ENCODE data around the gene STPG1. TPM values are rescaled to one million over a fixed set of nuclear protein-coding genes. Genes with fewer than 3 reads are reported as not detected.
"Not testable (repeated sequence)": the region's sequence is repeated elsewhere in the genome, so short reads cannot be mapped to it uniquely, and the experiment has no call there.

Gene STPG1, protein sequence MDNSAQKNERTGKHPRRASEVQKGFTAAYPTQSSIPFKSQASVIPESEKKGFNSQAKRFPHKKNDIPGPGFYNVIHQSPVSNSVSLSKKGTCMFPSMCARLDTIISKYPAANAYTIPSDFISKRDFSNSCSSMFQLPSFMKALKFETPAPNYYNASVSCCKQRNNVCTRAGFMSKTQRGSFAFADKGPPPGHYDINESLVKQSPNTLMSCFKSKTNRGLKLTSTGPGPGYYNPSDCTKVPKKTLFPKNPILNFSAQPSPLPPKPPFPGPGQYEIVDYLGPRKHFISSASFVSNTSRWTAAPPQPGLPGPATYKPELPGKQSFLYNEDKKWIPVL
- total RNA-seq, result 1.9 TPM

DNA sequence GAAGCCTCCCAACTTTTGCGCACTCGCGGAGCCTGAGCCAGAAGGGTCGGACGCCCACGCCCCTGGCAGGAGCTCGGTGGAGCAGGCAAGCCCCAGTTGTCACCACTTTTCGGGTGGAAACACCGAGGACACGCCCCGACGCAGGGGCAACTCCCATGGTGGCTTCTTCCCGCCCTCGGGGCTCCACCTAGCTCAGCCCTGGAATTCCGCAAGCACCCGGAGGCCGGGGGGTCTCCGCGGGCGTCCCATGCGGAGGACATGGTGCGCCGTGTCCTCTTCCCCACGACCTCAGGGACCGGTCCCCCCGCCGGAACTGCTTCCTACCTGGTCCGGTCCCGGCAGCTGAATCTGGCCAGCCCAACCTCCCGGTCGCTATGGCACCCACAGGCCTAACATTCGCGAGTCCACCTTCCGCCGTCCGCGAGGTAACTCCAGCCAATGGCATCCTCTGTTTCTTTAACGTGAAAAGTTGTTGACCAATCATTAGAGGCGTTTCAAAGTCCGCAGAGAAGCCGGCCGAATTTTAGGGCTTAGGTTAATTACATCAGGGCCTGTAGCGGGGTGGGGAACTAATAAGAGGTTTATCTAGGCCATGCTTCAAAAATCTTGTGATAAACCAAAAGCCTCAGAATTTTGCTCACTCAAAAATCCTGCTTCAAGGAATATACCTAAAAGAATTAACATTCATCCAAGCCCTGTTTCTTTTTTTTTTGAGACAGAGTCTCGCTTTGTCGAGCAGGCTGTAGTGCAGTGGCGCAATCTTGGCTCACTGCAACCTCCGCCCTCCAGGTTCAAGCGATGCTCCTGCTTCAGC is at the start of gene STPG1:
Gene STPG1, minus strand, starts transcription at position 433 of the 814 bp plus-strand sequence. CDS start 12,394 bp downstream, outside the sequence.
- peak; percentile 52 for DNase-seq

DNA sequence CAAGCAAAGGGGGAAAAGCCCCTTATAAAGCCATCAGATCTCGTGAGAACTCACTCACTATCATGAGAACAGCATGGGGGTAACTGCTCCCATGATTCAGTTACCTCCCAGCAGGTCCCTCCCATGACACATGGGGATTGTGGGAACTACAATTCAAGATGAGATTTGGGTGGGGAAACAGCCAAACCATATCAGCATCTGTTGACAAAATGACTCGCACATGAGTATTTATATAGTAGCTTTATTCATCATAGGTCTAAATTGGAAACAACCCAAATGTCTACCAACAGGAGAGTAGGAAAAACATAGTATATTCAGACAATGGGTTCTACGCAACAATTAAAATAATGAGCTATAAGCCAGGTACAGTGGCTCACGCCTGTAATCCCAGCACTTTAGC is 48.5 kb upstream of the STPG1 start:
- DNase-seq, result not testable (repeated sequence)

DNA sequence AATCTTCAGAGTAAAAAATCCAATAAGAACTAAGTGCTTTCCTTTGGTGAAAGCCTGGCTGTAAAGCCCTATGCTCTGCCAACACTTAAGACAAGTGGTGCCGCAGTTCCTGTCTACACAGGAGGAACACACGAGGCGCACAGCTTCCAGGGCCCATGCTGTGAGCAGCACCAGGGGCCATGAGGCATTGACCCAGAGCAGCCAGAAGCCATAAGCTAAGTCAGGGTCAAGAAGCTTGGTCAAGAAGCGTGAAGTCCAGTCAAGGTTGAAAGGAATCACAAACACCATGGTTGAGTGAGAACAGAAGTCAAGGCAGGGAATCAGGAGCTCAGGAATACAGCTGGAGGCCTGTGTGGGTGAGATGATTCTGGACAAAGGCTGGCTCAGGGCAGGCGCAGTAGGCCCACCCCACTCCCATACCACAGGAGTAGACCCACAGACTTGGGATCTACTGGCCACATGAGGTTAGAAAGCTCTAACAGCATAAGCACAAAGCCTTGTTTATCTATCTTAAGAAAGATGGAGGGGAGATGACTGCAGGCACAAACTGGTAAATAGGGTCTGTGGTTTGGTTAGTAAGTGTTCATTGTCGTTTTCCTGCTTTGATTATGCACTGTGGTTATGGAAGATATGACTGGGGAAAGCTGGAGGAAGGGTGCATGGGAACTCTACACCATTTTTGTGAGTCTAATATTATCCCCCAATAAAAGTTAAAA is 46.1 kb upstream of the STPG1 start:
- no peak for DNase-seq

DNA sequence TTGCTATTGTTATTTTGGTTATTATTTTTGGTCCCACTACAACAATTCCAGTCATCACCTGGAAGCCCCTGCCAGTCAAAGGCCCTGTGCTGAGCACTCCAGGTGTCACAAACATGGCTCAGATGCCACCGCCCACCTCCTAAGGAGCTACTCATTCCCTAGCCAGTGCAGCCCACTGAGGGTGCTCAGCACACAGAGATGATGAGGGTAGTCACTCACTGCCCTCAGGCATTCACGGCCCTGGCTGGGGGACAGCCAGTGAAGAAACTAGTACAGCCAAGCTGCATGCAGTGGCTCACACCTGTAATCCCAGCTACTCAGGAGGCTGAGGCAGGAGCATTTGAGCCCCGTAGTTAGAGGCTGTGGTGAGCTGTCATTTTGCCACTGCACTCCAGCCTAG is 44.3 kb upstream of the STPG1 start:
- no peak for DNase-seq

DNA sequence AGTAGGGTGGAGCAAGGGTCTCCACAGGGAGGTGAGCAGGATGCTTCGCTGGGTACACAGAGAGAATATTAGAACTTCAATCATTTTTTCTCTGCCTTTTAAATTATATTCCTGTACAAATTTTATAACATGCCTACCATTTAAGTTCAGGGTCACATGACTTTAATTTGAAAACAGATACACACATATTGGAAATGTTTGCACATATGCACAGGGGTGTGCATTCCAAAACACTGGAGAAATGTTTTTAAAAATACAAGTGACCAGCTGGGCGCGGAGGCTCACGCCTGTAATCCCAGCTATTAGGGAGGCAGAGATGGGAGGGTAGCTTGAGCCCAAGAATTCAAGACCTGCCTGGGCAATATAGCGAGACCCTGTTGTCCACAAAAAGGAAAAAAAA is 41.7 kb upstream of the STPG1 start:
- no peak for DNase-seq

DNA sequence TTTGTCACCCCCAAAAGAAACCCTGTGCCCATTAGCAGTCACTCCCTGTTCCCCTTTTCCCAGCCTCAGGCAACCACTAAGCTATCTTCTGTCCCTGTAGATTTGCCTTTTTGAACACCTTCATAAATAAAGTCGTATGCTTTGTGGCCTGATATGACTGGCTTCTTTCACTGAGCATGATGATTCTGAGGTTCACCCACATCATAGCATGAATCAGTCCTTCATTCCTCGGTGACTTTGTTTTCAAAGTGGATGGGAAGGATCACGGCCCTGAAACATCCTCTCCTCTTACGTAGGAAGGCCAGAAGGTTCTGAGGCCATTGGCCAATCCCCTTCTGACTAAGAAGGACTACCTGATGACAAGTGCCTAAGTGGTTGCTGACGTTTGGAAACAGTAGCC is 41.1 kb upstream of the STPG1 start:
- no peak for DNase-seq

DNA sequence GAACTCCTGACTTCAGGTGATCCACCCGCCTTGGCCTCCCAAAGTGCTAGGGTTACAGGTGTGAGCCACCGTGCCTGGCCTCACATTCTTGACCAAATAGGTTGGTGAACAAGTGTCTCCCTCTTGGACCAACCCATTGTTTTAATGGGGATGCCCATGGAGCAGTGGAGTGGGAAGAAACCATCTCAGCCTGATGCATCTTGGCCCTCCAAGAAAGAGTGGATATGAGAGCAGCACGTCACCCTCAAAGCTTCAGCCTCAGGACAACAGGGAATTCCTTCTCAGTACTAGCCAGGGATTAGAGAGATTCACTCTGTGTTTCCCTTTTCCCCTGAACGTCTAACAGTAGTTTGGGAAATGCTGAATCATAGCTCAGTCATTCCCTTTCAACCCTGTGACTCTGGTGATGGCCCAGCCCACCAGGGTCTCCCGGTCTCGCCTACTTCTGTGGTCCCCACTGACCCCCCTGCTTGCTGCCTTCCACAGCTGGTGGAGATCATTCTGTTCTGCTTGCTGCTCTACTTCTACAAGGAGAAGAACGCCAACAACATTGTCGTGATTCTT is 39.4 kb upstream of the STPG1 start:
- no peak for DNase-seq

DNA sequence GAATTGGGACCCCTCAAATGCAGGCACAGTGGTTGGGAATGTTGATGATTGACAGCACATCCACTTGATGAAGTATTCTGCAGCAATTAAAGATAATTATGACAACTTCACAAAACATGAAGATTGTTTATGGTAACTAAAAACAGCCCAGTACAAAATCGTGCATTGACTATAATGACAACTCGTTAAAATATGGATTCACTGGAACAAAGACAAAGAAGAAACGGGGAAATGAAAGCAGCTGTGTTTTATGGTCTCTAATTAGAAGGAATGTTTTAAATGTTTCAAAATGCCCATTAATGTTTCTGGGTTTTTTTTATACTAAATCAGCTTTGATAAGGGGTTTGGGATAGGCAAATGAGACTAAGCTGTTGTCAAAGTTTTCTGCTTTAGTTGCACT is 38.2 kb upstream of the STPG1 start:
- DNase-seq, result no peak

DNA sequence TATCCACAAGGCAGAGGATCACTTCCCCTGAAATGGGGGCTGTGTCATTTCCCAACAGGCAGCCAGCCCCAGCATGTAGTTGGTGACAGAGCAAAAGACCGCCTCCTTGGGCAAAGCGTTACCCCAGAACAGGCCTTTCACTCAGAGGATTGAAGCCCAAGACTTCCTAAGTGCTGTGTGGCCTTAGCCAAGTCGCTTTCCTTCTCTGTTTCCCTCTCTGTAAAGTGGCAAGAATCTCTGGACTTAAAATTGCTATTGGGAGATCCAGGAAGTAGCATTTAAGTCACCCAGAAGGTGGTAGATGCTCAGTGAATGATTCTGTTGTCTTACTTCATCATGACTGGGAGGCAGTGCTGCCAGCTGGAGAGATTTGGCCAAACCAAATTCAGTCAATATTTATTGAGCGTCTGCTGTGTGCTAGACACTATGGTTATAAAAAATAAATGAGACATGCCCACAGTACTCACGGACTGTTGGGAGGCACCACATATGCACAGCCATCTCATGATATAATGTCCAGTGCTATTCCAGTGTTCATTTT is 37.3 kb upstream of the STPG1 start:
- no peak for DNase-seq

DNA sequence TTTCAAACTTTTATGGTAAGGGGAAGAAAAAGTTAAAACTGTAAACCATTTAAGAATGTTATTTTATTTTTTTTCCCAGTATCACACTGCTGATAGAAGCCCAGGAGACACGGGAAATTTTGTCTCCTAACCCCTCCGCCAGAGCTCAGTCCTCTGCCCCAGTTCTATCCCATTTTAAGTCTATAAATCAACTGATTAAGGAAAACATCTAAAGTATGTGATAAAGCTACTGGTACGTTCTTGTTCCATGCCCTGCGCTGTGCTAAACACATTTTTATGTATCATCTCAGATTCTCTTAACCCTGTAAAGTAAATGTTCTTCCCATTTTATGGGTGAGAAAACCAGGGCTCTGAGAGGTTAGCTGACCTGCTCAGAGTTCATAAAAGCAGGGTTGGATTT is 36.7 kb upstream of the STPG1 start:
- DNase-seq, result no peak

DNA sequence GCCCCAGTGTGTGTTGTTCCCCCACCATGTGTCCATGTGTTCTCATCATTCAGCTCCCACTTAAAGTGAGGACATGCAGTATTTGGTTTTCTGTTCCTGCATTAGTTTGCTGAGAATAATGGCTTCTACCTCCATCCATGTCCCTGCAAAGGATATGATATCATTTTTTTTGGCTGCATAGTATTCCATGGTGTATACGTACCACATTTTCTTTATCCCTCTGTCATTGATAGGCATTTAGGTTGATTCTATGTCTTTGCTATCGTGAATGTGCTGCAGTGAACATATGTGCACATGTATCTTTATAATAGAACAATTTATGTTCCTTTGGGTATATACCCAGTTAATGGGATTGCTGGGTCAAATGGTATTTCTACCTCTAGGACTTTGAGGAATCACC is 32.9 kb upstream of the STPG1 start:
- DNase-seq, result not testable (repeated sequence)

DNA sequence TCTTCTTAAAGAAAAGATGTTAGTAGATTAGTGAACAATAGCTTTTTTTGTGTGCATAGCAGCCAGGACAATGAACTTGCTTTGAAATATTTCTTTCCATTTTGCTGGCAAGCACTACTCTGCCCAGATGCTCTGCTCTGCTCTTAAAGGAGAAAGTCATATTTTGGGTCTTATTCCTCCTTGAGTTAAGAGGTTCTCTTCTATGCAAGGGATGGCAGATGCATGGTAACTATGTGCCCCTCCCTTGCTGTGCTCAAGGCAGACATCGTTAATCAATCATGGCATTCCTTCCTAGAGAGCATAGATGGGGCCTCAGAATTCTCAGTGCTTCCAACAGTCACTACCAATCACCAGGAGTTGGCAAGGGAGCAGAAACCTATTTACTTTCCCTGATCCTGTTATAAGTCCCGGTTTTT is 29.7 kb upstream of the STPG1 start:
- no peak for DNase-seq

DNA sequence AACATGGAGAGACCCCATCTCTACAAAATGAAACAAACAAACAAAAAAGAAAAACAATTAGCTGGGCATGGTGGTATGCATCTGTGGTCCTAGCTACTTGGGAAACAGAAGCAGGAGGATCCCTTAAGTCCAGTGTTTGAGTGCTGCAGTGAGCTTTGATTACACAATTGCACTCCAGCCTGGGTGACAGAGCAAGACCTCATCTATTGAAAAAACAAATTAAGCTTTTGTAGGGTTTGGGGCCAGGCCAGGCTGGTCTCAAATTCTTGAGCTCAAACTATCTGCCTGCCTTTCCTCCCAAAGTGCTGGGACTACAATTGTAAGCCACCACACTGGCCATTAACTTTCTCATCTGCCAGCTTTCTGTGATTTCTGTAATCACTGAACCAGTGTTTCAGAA is 29.2 kb upstream of the STPG1 start:
- DNase-seq, result no peak

DNA sequence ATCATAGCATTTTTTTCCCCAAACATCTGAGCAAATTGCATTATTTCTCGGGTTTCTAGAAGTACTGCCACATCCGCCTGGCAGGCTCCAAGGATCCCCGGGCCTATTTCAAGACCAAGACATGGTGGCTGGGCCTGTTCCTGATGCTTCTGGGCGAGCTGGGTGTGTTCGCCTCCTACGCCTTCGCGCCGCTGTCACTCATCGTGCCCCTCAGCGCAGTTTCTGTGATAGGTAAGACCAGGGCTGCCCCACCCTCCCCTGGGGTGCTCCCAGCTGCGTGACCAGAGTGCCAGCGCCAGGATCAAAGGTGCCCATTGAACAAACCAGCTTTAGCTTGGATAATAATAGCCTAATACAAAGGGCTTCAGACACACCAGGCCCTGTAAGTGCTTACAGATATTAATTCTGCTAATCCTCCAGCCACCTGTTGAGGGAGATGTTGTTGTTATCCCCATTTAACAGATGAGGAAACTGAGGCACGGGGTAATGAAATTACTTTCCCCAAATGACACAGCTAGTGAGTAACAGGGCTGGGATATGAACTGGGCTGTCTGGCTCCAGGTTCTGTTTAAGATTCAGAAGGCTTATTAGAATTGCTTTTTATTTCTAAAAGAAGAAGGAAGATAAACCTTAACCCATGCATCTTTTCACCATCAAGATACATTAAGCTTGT is 28.6 kb upstream of the STPG1 start:
- DNase-seq, result no peak

DNA sequence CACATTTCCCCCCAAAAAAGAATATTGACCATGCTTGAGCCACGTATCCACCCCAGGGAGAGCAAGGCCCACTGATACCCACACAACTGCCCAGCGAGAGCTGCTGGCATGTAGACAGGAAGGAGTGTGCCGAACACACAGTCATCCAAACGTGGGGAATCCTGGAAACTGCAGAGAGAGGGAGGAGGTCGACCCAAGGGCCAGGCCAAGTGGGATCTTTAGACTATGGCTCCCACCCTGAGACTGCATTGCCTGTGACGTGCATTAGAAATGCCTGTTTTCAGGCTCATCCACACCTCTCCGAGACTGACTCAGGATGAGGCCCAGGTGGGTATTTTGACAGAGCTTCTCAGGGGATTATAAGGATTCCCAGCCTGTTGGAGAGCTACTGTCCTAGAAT is 27.9 kb upstream of the STPG1 start:
- DNase-seq, result no peak

DNA sequence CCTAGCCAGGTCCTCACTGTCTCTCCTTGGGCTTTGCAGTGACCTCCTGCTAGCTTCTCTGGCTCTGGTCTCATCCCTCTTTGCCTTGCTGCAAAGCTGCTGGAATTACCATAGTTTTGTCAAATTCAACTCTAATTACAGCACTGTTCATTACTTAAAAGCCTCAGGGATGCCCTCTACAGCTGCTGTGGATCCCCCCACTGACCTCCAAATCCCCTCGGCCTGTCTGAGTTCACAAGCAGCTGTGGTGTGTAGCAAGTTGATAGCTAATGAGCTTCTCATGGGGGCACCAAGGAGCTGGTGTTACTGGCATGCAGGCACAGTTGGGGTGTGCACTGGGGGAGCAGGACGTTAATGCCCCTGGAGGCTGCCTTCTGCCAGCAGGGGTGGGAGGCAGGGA is 26.9 kb upstream of the STPG1 start:
- no peak for DNase-seq

DNA sequence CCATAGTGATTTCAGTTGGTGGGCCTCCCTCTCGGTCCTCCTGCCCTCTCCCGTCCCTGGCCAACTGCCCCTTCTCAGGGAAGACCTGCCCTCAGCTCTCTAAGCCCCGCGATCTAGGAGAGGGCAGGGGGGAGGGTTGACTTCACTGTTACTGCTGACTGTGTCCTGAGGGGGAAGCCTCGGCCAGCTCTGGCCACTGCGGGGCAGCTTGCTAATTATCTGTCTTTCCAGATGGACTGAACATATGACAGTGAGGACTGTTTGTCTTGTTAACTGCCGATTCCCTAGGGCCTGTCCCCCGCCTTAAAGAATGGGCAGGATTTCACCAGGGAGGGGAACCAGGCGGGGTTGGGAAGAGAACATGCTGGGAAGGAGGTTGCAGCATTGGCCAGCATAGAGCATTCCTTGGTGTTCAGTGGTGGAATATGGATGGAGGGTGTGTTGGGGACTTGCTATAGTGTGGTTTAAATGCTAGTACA is 24.9 kb upstream of the STPG1 start:
- no peak for DNase-seq

DNA sequence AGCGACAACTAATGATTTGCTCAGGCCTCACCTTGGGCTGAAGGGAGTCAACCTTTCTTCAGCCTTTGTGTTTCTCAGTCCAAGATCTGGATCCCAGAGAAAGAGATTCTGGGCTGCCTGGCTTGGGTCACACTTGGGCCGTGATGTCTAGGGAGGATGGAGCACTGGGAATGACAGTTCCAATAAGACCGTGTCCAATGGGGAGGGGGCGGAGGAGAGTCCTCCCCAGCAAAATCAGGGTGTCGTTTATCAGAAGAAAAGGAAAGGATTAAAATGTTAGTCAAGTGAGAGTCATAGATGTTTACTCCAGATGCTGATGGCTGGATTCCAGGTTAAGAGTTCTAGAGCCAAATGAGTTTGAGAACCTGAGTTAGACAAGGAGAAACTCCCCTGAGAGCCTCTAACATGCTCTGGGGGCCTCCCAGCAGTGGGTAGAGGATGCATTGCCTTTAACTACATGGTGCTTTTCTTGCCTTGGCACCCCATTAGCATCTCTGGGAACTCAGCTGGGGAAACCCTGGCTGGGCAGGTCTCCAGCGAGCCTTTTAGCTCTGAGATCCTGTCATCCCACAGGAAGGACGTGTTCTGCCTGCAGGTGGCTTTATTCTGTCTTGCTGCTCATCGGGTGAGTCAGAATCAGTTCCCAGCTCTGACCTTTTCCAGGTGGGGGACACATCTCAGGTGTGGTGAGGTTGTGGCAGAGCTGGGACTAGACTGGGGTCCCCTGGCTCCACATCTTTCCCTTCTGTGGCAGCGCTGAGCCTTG is 24.2 kb upstream of the STPG1 start:
- no peak for DNase-seq

DNA sequence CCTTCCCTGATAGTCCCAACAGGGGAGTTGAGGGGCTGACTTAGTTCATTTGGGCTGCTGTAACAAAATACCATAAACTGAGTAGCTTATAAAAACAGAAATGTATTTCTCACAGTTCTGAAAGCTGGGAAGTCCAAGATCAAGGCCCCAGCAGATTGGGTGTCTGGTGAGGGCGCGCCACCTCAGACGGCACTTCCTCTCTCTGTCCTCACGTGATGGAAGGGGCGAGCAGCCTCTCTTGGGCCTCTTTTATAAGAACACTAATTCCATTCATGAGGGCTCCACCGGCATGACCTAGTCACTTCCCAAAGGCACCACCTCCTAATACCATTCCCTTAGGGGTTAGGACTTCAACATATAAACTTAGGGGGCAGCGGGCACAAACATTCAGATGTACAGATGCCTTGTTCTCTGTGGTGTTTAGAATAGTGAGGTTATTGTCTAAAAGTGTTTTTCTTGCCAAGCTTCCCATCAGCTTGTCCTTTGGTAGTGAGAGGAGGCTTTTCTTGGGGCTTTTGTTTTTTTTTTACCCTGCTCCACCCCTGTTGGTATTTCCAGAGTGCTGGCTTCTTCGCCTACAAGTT is 22.3 kb upstream of the STPG1 start:
- DNase-seq, result no peak

DNA sequence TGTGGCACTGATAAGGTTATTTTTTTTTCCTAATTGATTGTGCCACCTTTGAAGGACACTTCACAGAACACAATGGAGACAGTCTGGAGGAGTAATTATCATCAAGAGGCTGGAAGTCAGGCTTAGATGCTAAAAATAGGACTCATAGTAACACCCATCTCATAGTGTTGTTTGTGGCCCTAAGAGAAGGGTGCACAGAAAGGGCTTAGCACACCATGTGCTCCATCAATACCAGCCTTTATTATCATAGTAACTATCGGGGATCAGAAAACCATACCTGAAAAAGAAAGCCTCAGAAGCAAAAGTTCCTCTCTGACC is 13.9 kb upstream of the STPG1 start:
- no peak for DNase-seq
